HG02938 (cell line): Measurements from ENCODE around the gene TIMM50.
"Not testable (repeated sequence)": the region's sequence is repeated elsewhere in the genome, so short reads cannot be mapped to it uniquely, and the experiment has no call there.

Source experiments
- ATAC-seq: cut with Tn5 transposase; IDR thresholded peaks from one replicate; pipeline ENCODE4 v1.9.1; 2021; ENCODE audit warnings: mild to moderate bottlenecking, moderate library complexity; ENCODE audit not compliant: unreplicated experiment

TIMM50 gene

DNA sequence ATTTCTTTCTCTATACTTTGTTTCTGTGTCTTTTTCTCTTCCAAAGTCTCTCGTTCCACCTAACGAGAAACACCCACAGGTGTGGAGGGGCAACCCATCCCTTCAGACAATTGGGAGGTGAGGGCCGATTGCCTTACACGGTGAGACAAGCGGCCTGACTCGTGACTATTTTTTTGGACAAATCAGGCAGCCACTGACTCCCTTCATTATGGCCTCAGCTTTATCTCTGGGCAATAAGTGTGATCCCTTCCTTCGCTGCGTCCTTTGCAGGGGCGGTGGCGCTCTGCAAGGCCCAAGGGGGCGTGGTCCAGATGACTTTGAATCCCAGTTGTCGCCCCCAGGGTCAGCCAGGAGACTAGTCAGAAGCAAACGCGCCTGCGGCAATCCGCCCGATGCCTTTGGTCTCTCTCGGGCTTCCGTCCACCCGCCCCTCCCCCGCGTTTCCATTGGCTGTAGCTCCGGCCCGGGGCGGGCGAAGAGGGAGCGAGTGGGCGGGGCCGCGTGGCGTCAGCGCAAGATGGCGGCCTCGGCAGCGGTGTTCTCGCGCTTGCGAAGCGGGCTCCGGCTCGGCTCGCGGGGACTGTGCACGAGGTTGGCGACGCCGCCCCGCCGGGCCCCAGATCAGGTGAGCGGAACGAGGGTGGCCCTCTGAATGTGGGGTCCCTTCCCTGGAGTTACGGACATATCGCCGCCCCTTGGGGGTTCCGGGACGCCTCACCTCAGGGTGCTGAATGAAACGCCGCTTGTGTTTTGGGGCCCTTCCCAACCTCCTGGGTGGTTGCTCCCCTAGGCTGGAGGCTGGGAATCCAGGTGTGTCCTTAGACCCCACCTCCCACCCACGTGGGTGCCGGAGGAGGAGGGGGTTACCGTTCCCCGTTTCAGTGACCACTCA, at the start of gene TIMM50:
TSS of gene TIMM50 (plus strand) at position 502 of the 892 bp plus-strand sequence. CDS start at position 518, 16 bp downstream.
- ATAC-seq, result peak; percentile 82

DNA sequence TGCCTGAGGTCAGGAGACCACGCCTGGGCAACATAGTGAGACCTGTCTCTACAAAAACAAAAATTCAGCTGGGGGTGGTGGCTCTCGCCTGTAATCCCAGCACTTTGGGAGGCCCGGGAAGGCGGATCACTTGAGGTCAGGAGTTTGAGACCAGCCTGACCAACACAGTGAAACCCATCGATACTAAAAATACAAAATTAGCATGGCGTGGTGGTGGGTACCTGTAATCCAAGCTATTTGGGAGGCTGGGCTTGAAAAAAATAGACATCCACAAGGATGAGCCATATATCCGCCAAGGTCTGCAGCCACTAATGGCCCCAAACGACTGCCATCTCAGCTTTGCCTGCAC, 48.0 kb upstream of the TIMM50 start:
- ATAC-seq, result no peak

DNA sequence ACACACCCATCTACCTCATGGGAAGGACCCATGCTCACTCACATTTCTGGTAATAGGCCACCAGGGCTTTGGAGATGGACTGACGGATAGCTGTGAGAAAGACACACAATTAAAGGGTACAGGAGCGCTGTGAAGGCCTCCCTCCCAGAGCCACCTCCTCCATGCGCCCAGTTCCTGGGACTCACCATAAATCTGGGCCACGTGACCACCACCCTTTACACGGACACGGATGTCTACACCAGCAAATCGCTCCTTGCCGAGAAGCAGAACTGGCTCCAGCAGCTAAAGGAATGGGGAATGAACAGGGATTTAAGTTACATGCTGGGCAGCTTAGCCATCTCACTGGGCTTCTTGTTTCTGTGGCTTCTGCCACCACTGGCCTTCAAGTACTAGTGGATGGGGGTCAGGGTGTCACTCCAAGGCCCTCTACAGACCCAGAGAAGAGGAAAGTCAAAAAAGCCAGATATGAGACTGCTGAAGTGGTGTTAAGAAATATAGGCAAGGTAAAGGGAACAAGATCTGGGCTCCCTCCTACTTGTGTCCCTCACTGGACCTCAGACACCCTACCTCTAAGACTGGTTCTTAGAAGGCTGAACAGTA, 47.1 kb upstream of the TIMM50 start:
- no peak for ATAC-seq

DNA sequence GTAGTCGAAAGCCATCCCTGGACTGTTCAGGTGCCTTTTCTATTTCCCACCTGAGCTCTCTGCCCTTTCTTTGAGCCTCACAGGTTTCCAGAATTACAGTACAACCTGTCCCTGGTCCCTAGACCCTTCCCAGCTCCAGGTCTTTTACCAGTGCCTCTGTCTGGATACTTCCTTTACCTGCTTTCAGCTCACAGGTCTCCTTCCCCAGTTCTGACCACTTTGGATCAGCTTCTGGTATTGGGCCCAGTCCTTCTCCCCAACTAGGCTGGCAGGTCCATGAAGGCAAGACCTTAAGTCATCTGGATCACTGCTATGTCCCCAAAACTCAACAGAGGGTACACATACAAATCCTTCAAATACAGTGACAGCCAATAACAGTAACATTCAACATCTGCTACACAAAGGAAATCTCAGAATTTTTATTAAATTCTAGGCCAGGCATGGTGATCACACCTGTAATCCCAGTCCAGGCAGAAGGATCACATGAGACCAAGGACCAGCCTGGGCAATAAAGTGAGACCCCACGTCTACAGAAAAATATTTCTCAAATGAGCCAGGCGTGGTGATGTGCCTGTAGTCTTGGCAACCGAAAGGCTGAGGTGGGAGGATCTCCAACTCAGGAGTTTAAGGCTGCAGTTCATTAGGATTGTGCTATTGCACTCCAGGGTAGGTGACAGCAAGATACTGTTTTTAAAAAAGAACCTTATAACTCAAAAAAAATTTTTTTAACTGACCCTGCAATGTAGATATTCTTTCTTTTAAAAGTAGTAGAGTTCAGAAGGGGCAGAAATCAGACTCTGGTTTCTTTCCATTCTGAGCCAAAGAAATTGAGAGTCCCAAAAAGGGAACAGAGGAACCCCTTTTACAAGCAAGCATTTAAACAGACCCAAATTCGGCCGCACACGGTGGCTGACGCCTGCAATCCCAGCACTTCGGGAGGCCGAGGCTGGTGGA, 46.2 kb upstream of the TIMM50 start:
- no peak for ATAC-seq

DNA sequence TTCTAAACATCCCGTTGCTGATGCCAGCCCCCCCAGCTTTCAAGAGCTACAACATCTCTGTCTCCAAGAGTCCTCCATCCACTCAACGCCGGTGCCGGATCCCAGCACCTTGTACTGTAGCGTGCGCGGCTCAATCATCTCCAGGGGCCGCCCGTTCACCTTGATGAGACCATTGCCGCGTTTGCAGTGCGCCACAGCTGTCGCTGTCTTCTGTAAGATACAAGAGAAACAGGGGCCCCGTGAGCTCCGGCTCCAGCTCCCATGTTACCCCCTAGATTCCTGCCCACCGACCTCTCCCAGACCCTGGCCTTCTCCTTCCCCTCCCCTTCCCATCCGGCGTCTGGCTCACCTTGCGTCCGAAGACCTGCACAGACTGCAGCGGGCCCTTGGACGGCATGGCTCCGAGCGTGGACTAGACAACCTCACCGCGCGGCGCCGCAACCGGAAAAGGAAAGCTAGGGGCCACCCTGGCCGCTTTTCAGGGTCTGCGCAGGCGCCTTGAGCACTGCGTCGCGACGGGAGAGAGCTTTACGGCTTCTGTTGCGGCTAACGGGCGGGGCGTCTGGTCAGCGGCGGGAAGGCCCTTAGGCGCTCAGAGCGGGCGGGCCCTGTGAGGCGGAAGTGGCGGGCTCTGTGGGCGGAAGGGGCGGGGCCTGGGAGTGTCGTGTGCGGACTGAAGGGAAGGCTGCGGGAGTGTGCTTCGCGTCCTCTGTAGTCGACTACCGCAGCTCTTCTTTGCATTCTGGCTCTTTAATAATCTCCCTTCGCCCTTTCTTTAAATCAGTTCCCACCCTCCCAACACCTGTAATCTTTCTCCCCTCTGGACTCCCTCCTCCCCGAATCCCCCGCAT, 44.9 kb upstream of the TIMM50 start, which contains the start of gene RPS16:
TSS of gene RPS16 (minus strand) at position 451 of the 851 bp plus-strand sequence. CDS start at position 397, 54 bp downstream.
- ATAC-seq, result peak; percentile 60

DNA sequence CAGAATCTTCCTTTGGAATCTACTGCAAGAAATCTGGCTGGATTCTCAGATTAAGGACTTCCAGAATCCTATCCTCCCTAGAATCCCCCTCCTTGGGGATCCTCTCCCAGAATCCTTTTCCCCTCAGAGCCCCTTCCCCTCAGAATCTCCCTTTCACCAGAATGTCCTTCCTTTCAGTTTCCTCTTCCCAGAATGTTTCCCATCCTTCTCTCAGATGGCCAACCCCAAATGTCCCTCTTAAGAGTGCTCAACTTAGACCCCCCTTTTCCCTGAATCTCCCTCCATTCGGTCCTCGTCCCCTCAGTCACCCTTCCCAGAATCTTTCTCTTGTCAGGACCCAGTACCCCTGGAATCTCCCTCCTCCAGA, 44.3 kb upstream of the TIMM50 start:
- no peak for ATAC-seq

DNA sequence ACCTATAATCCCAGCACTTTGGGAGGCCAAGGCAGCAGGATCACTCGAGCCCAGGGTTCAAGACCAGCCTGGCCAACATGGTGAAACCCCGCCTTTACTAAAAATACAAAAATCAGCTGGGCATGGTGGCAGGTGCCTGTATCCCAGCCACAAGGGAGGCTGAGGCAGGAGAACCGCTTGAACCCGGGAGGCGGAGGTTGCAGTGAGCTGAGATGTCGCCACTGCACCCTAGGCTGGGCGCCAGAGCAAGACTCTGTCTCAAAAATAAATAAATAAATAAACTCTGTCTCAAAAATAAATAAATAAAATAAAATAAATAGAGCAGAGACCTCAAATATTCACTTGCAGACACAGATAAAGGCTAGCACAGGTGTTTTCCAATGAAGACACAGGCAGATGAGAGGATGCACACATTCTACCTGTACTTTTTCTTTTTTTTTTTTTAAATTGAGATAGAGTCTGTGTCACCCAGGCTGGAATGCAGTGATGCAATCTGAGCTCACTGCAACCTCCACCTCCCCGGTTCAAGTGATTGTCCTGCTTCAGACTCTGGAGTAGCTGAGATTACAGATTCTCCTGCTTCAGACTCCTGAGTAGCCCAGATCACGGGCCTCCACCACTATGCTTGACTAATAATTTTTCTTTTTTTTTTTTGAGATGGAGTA, 42.2 kb upstream of the TIMM50 start:
- no peak for ATAC-seq

DNA sequence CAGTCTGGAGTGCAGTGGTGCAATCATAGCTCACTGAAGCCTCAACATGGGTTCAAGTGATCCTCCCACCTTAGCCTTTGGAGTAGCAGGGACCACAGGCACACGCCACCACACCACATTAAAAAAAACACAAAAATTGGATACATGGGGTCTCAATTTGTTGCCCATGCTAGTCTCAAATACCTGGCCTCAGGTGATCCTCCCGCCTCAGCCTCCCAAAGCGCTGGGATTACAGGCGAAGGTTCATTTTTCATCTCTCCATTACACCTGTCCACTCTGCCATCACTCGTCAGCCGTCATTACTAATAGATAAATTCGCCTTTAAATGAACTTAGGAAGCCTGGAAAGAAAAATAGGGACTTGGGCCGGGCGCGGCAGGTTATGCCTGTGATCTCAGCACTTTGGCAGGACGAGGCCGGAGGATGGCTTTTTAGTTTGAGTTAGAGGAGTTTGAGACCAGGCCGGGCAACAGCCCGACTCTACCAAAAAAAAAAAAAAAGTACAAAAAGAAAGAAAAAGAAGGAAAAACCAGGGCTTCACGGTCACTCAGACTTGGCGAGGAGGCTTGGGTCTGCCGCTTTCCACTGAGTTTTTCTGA, 35.9 kb upstream of the TIMM50 start:
- ATAC-seq, result no peak

DNA sequence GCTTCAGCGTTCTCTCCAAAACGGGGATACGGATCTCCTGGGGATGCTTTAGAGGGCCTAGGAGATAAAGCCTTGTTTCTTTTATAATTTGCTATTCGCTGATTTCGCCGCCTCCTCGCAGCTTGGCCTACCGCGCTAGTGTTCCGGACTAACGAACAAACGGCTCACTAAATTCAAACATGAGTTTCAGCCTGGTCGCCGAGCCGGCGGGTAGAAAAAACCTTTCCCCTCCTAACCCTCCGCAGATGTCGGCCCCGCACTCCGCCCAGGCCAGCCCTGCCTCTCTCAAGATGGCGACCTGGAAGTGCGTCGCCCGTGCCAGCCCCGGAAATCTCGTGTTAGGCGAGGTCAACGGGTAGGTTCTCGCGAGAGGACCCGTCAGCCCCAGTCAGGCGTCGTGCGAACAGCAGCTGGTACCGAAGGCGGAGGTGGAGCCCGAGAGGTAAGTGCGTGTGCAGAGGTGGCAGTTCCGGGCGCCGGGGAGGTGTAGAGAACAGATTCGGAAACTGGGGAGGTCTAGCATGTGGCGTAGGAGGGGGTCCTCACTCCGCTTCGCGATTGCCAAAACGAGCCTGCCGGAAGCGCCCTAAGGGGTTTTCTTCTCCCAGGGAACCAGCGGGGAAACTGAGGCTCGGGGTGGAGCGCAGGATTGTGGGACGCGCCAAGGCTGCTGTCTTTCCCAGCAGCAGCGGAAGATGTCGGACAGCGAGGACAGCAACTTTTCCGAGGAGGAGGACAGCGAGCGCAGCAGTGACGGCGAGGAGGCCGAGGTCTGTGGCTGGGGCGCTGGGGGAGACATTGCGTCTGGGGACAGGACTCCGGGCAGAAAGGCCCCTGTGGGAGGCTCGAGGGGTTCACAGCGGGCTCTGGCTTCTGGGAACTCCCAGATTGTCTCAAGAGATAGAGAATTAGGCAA, 35.2 kb upstream of the TIMM50 start, which contains the start of gene SUPT5H:
TSS of gene SUPT5H (plus strand) at position 387 of the 916 bp plus-strand sequence. CDS start at position 696, 309 bp downstream.
- peak; percentile 82 for ATAC-seq

DNA sequence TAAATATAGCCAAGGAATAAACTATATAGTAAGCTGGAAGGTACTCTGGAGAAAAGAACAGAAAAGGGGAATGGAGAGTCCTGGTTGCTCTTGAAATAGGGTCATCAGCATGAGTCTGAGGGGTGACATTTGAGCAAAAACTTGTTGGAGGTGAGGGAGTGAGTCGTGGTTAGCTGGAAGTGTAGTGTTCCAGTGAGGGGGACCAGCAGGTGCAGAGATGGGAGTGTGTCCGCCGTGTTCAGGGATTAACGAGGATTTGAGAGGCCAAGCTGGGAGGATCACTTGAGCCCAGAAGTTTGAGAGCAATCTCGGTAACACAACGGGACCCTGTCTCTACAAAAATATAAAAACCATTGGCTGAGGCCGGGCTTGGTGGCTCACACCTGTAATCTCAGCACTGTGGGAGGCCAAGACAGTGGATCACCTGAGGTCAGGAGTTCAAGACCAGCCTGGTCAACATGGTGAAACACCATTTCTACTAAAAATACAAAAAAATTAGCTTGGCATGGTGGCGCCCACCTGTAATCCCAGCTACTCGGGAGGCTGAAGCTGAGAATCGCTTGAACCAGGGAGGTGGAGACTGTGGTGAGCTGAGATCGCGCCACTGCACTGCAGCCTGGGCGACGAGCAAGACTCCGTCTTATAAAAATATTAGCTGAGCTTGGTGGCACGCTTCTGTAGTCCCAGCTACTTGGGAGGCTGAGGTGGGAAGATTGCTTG, 34.1 kb upstream of the TIMM50 start:
- ATAC-seq, result no peak

DNA sequence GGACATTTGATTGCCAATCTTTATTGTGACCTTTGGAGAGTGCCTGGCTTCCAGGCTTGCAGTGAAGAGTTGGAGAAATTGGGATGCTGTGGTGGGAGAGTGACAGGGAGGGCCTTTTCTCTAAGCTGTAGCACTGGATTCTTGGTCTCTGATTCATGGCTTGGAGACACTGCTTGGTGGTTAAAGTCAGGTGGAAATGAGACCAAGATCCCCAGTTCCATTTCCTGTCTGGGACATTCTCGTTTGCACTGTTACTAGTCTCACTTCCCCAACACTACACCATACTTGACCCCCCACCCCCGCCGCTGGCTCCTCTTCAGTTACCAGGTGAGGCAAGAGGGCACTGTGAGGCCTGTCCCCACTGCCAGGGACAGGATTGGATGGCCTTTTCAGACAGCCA, 32.4 kb upstream of the TIMM50 start:
- no peak for ATAC-seq

DNA sequence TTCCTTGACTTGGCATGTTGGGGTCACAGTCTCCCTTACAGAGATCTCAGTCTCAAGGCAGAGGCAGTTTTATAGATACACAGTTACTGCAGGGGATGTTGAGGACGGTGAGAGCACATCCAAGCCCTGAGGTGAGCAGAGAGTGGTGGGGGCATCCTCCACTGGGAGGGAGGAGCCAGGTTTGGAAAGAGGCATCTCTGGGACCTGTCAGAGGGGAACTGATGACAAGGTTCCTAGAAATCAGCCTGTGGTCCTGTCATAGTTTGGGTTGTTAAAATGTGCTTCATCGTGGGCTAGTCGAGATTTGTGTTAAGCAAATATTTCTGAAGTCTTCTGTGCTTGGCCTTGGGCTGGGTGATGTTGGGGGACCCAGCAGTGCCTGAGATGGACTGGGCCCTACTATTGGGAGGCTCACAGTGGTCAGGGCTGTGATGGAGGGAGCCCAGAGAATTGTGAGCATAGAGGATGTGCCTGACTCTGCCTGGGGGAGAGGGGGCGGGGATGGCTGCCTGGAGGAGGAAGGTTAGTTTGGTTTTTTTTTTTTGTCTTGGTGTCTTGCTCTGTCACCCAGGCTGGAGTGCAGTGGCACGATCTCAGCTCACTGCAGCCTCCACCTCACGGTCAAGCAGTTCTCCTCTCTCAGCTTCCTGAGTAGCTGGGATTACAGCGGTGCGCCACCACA, 31.4 kb upstream of the TIMM50 start:
- no peak for ATAC-seq

DNA sequence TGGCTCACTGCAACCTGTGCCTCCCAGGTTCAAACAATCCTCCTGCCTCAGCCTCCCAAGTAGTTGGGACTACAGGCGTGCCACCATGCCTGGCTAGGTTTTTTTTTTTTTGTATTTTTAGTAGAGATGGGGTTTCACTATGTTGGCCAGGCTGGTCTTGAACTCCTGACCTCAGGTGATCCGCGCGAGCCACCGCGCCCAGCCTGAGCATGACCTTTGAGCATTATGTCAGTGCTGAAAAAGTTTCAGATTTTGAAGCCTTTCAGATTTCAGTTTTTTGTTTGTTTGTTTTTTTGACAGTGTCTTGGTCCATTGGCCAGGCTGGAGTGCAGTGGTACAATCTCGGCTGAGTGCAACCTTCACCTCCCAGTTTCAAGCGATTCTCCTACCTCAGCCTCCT, 29.4 kb upstream of the TIMM50 start:
- ATAC-seq, result not testable (repeated sequence)

DNA sequence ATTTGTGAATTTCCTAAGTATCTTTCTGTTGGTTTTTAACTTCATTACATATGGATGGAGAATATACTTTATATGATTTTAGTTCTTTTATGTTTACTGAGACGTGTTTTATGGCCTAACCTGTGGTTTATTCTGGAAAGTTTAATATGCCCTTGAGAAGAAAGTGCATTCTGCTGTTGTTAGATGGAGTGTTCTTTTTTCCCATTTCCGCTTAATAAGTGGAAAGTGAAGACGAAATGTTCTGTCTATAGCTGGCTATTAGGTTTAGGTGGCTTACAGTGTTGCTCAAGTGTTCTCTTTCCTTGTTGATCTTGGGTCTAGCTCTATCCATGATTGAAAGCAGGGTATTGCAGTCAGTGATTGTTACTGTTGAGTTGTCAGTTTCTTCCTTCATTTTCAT, 17.2 kb upstream of the TIMM50 start:
- ATAC-seq, result no peak

DNA sequence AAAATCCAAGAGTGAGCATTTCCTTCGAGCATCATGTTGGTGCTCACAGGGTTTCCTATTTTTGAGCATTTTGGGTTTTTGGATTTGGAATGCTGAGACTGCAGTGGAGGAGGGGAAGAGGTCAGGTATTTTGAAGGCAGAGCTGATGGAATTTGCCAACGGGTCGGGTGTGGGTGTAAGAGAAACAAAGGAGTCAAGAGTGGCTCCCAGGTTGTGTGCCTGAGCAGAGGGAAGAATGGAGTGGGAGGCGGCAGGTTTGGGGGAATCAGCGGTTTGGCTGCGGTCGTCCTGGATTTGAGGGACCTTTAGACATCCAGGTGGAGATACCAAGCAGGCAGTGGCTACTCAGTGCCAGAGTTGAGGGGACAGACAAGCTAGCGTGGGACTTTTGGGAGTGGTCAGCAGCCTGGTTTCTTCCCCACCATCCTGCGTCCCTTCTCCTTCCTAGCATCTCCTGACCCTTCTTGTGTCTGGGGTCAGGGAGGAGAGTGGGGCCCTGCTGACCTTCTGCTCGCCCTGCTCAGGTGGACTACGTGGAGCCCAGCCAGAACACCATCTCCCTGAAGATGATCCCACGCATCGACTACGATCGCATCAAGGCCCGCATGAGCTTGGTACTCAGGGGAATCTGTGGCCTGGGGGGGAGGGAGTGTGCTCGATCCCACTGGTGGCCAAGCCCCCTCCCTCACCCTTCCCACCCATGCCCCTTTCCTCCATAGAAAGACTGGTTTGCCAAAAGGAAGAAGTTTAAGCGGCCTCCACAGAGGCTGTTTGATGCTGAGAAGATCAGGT, 14.5 kb upstream of the TIMM50 start:
- ATAC-seq, result no peak

DNA sequence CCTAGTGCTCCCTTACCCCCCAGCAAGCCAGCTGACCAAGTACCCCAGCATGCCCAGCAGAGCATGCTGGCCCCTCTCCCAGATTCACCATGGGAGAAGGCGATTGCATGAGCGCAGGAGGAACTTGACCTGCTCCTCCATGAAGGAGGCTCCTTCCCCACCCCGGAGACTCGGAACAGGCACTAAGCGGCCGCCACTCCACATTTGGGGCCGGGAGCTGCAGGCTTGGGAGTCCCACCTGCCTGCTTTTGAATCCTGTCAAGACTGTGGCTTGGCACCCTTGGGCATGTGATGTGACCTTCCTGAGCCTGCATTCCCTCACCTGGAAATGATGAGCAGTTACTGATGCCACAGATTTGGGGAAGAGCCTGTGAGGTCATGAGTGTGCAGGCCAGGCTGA, 12.7 kb upstream of the TIMM50 start:
- ATAC-seq, result no peak
